Fibroblast of peridontal ligament (primary cell): ENCODE data around the gene OR10H3.
A peak's percentile ranks its signal among the peaks of the same experiment; 100 is the strongest.
"Not testable (repeated sequence)": the region's sequence is repeated elsewhere in the genome, so short reads cannot be mapped to it uniquely, and the experiment has no call there.

Source experiments
- DNase-seq: peaks from one replicate; pipeline ENCODE4 v3.0.0-alpha.2; 2010; ENCODE audit errors: extremely low read depth

The OR10H3 gene

GRCh38 chr19:15737722-15738121 is at the start of gene OR10H3:
TSS of gene OR10H3 (plus strand) at chr19:15737985. CDS start at chr19:15741393, 3,408 bp downstream.
- no peak for DNase-seq

GRCh38 chr19:15696654-15697194 is 41.1 kb upstream of the OR10H3 start:
- no peak for DNase-seq

- DNase-seq, result no peak
Measured at GRCh38 chr19:15701757-15702533, 35.8 kb upstream of the OR10H3 start.

GRCh38 chr19:15702534-15702930 is 35.3 kb upstream of the OR10H3 start:
- peak; percentile 8 for DNase-seq

- DNase-seq, result no peak
Measured at GRCh38 chr19:15714638-15715037, 23.1 kb upstream of the OR10H3 start.

- DNase-seq, result no peak
Measured at GRCh38 chr19:15715642-15716041, 22.1 kb upstream of the OR10H3 start.

GRCh38 chr19:15717809-15718208 is 20.0 kb upstream of the OR10H3 start:
- DNase-seq, result no peak

- DNase-seq, result no peak
Measured at GRCh38 chr19:15721268-15721667, 16.5 kb upstream of the OR10H3 start.

GRCh38 chr19:15722956-15723355 is 14.8 kb upstream of the OR10H3 start:
- DNase-seq, result no peak

- no peak for DNase-seq
Measured at GRCh38 chr19:15727724-15728123, 10.1 kb upstream of the OR10H3 start, which contains the start of gene OR10H2. TSS of gene OR10H2 (plus strand) at chr19:15728024. CDS start at chr19:15728044, 20 bp downstream.

GRCh38 chr19:15730538-15730937 is 7.2 kb upstream of the OR10H3 start:
- no peak for DNase-seq

- DNase-seq, result no peak
Measured at GRCh38 chr19:15732388-15732787, 5.4 kb upstream of the OR10H3 start.

GRCh38 chr19:15733895-15734294 is 3.9 kb upstream of the OR10H3 start:
- no peak for DNase-seq

- DNase-seq, result no peak
Measured at GRCh38 chr19:15740785-15741184, 3.0 kb downstream of the OR10H3 start.

- no peak for DNase-seq
Measured at GRCh38 chr19:15748239-15748638, 10.5 kb downstream of the OR10H3 start.

GRCh38 chr19:15758379-15758778 is 20.6 kb downstream of the OR10H3 start:
- no peak for DNase-seq

GRCh38 chr19:15759962-15760565 is 22.3 kb downstream of the OR10H3 start:
- DNase-seq, result no peak

GRCh38 chr19:15769586-15769985 is 31.8 kb downstream of the OR10H3 start:
- no peak for DNase-seq

GRCh38 chr19:15774159-15774558 is 36.4 kb downstream of the OR10H3 start:
- DNase-seq, result not testable (repeated sequence)

- DNase-seq, result no peak
Measured at GRCh38 chr19:15775249-15775648, 37.5 kb downstream of the OR10H3 start.

- no peak for DNase-seq
Measured at GRCh38 chr19:15776264-15776663, 38.5 kb downstream of the OR10H3 start.

- no peak for DNase-seq
Measured at GRCh38 chr19:15776991-15777970, 39.5 kb downstream of the OR10H3 start.
